Frontal cortex (tissue), 4 donors: ENCODE data around the gene C9. TPM values are rescaled to one million over a fixed set of nuclear protein-coding genes. Genes with fewer than 3 reads are reported as not detected.

Source experiments
- DNase-seq, 2 donors: peaks; one replicate each; pipeline ENCODE4 v3.0.0; 2012; ENCODE audit warnings: low spot score in 2 of 2
- FAIRE-seq: peaks from 2 replicates; lab custom pipeline; 2012; peaks lifted over from hg19 to GRCh38; lab: Jason Lieb, UNC
- total RNA-seq: library from RNA; depleted of rRNA; stranded (reverse); fragments of >200 nt; gene quantifications from one replicate; pipeline ENCODE4 v1.2.3, GENCODE V29; 2014
- donor health status: control.
- donor health status: control.
- donor health status: control.

C9 gene
- total RNA-seq, 1 donor from 2014 or later = under 0.01 TPM

GRCh38 chr5:39376293-39376714 lies 12.0 kb upstream of the C9 start:
- DNase-seq (peak in 1 of 2 donors; percentile 27), FAIRE-seq (no peak)

GRCh38 chr5:39373791-39374190 lies 9.5 kb upstream of the C9 start:
- no peak for FAIRE-seq
- DNase-seq = no peak

- FAIRE-seq (no peak), DNase-seq (no peak)
Measured at GRCh38 chr5:39371367-39371635, 7.0 kb upstream of the C9 start.

GRCh38 chr5:39370555-39371366 lies 6.5 kb upstream of the C9 start:
- DNase-seq = no peak
- FAIRE-seq = no peak

- DNase-seq = no peak
- FAIRE-seq = no peak
Measured at GRCh38 chr5:39369123-39369815, 5.0 kb upstream of the C9 start.

- DNase-seq (no peak), FAIRE-seq (no peak)
Measured at GRCh38 chr5:39368116-39368515, 3.8 kb upstream of the C9 start.

- no peak for FAIRE-seq
- DNase-seq = no peak
Measured at GRCh38 chr5:39367711-39368110, 3.4 kb upstream of the C9 start.

GRCh38 chr5:39363217-39363616 lies 1.1 kb downstream of the C9 start:
- FAIRE-seq (no peak), DNase-seq (no peak)

- no peak for DNase-seq
- no peak for FAIRE-seq
Measured at GRCh38 chr5:39362646-39363045, 1.6 kb downstream of the C9 start.

- DNase-seq (no peak), FAIRE-seq (no peak)
Measured at GRCh38 chr5:39361306-39361705, 3.0 kb downstream of the C9 start.

- DNase-seq (no peak), FAIRE-seq (no peak)
Measured at GRCh38 chr5:39360471-39361111, 3.7 kb downstream of the C9 start.

GRCh38 chr5:39356263-39356662 lies 8.0 kb downstream of the C9 start:
- no peak for FAIRE-seq

GRCh38 chr5:39355324-39355723 lies 9.0 kb downstream of the C9 start:
- no peak for DNase-seq
- FAIRE-seq = no peak

More at GRCh38 chr5:39356263-39356662, 8.0 kb downstream of the C9 start:
- DNase-seq = no peak

GRCh38 chr5:39353717-39354399 lies 10.4 kb downstream of the C9 start:
- no peak for FAIRE-seq

GRCh38 chr5:39352951-39353350 lies 11.3 kb downstream of the C9 start:
- DNase-seq (no peak), FAIRE-seq (no peak)

More at GRCh38 chr5:39353717-39354399, 10.4 kb downstream of the C9 start:
- no peak for DNase-seq

GRCh38 chr5:39352170-39352569 lies 12.1 kb downstream of the C9 start:
- FAIRE-seq (no peak), DNase-seq (no peak)

GRCh38 chr5:39349484-39349883 lies 14.8 kb downstream of the C9 start:
- FAIRE-seq = no peak
- DNase-seq = no peak

- FAIRE-seq = no peak
- no peak for DNase-seq
Measured at GRCh38 chr5:39342460-39342859, 21.8 kb downstream of the C9 start.

GRCh38 chr5:39341896-39342295 lies 22.4 kb downstream of the C9 start:
- FAIRE-seq = no peak
- DNase-seq = no peak

GRCh38 chr5:39340506-39340905 lies 23.8 kb downstream of the C9 start:
- no peak for DNase-seq
- no peak for FAIRE-seq
